HG03558 (cell line): ENCODE results near the gene MYL3.
"Not testable (repeated sequence)": the region's sequence is repeated elsewhere in the genome, so short reads cannot be mapped to it uniquely, and the experiment has no call there.

Experiments
- ATAC-seq: cut with Tn5 transposase; IDR thresholded peaks from one replicate; pipeline ENCODE4 v1.9.1; 2021; ENCODE audit warnings: moderate number of reproducible peaks; ENCODE audit not compliant: unreplicated experiment; ENCODE audit errors: extremely low read depth

MYL3 gene

GRCh38 chr3:46835491-46835890, 27.8 kb downstream of the MYL3 start:
- ATAC-seq, result no peak

- ATAC-seq, result no peak
These were observed 28.2 kb downstream of the MYL3 start for GRCh38 chr3:46835054-46835453.

- ATAC-seq, result no peak
These were observed 29.6 kb downstream of the MYL3 start for GRCh38 chr3:46833346-46834300.

GRCh38 chr3:46831841-46832240, 31.4 kb downstream of the MYL3 start:
- no peak for ATAC-seq

- ATAC-seq, result no peak
These were observed 31.9 kb downstream of the MYL3 start for GRCh38 chr3:46831316-46831715.

- no peak for ATAC-seq
These were observed 32.4 kb downstream of the MYL3 start for GRCh38 chr3:46830801-46831200.

- no peak for ATAC-seq
These were observed 33.5 kb downstream of the MYL3 start for GRCh38 chr3:46829699-46830208.

- ATAC-seq, result no peak
These were observed 37.8 kb downstream of the MYL3 start for GRCh38 chr3:46825450-46825849.

GRCh38 chr3:46824211-46824970, 38.9 kb downstream of the MYL3 start:
- ATAC-seq, result no peak

- ATAC-seq, result not testable (repeated sequence)
These were observed 39.9 kb downstream of the MYL3 start for GRCh38 chr3:46823314-46823713.

GRCh38 chr3:46821553-46821952, 41.7 kb downstream of the MYL3 start:
- no peak for ATAC-seq

- no peak for ATAC-seq
These were observed 42.4 kb downstream of the MYL3 start for GRCh38 chr3:46820852-46821251.

GRCh38 chr3:46812237-46812791, 50.9 kb downstream of the MYL3 start:
- no peak for ATAC-seq

- no peak for ATAC-seq
These were observed 51.5 kb downstream of the MYL3 start for GRCh38 chr3:46811615-46812236.

- not testable (repeated sequence) for ATAC-seq
These were observed 54.5 kb downstream of the MYL3 start for GRCh38 chr3:46808766-46809165.
